Fibroblast of mammary gland (primary cell): Measurements from ENCODE around the gene FYTTD1.
A peak's percentile ranks its signal among the peaks of the same experiment; 100 is the strongest.

ENCODE experiments used
- DNase-seq: peaks from one replicate; pipeline ENCODE4 v3.0.0-alpha.2; 2010; ENCODE audit warnings: low read depth
- H3K4me3 ChIP-seq: 2 replicates; pipeline ENCODE4 v1.5.1; 2011; ENCODE audit warnings: low read depth, mild to moderate bottlenecking, low read length, moderate library complexity; ENCODE audit not compliant: control insufficient read depth
- TF ChIP-seq, protein P1 (sequence below): conservative IDR thresholded peaks from 2 replicates; pipeline ENCODE4 v1.5.1; 2011; ENCODE audit warnings: low read depth, low read length, inconsistent platforms; ENCODE audit not compliant: control insufficient read depth, insufficient read depth

The FYTTD1 gene

GRCh38 chr3:197810901-197811300 is 61.2 kb downstream of the FYTTD1 start:
- H3K4me3 ChIP-seq, result no peak overlapping the region
- DNase-seq, result no peak
- TF ChIP-seq, protein P1, sequence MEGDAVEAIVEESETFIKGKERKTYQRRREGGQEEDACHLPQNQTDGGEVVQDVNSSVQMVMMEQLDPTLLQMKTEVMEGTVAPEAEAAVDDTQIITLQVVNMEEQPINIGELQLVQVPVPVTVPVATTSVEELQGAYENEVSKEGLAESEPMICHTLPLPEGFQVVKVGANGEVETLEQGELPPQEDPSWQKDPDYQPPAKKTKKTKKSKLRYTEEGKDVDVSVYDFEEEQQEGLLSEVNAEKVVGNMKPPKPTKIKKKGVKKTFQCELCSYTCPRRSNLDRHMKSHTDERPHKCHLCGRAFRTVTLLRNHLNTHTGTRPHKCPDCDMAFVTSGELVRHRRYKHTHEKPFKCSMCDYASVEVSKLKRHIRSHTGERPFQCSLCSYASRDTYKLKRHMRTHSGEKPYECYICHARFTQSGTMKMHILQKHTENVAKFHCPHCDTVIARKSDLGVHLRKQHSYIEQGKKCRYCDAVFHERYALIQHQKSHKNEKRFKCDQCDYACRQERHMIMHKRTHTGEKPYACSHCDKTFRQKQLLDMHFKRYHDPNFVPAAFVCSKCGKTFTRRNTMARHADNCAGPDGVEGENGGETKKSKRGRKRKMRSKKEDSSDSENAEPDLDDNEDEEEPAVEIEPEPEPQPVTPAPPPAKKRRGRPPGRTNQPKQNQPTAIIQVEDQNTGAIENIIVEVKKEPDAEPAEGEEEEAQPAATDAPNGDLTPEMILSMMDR, result no peak

DNA sequence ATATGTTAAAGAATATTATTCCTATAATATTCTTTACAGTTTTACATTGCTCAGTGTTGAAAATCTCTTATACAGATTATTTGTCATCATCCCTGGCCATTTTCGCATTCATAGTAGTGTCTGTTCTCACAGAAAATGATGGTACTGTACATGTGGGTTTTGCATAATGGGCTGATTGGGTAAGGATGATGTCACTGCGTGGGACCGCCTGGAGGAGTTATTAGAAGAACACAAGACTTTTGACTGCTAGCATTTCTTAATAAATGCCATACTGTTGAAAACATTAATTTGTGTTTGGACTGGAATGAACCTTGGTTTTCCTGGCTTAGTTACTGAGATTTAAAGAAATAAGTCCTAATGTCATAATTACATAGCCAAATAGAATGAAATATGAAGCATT is 61.7 kb downstream of the FYTTD1 start:
- TF ChIP-seq, protein P1, result no peak
- no peak overlapping the region for H3K4me3 ChIP-seq
- peak; percentile 97 for DNase-seq

DNA sequence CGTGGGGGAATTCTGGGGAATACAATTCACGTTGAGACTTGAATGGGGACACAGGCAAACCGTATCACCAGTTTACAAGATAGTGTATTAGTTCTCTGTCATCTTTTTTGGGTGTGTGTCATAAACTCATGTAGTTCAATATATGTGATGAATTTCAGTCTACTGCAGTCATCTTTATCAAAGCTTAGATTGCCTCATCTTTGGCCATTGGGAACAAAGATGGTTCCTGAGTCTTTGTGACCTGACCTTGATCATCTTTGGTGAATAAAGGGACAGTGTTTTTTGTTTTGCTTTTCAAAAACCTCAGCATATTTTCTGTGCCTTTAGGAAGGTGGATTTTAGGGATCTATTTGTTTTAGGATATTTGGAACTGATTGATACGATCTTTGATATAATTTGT is 64.7 kb downstream of the FYTTD1 start:
- TF ChIP-seq, protein P1, result no peak
- no peak overlapping the region for H3K4me3 ChIP-seq
- no peak for DNase-seq

DNA sequence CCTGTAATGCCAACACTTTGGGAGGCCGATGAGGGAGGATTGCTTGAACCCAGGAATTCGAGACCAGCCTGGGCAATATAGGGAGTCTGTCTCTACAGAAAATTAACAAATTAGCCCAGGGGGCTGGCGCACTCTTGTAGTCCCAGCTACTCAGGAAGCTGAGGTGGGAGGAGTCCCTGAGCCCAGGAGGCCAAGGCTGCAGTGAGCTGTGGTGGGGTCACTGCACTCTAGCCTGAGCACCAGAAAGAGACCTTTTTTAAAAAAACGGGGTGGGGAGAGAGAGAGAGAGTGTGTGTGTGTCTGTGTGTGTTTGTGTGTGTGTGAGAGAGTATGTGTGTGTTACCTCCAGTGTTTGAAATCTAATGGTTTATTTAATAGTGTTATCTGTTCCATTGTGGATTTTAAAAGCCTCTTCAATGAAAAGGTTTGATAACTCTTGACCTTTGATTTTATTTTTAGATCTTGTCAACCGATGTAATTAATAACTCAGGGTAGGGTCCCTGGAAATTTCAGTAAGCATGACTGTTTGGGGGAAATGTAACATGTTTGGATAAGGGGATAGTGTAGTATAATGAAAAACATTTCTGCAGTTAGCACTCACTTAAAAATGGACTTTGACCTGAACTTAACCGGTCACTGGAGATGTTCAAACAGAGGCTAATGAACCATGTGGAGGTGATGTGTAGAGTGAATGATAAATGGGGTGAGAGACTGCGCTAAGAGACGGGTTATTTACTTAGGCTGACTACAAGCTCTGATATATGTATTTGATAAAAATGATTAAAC is 71.1 kb downstream of the FYTTD1 start:
- no peak for DNase-seq
- no peak overlapping the region for H3K4me3 ChIP-seq
- TF ChIP-seq, protein P1, result no peak

GRCh38 chr3:197829397-197830045 is 79.8 kb downstream of the FYTTD1 start:
- no peak for DNase-seq
- no peak overlapping the region for H3K4me3 ChIP-seq
- TF ChIP-seq, protein P1, result no peak

- TF ChIP-seq, protein P1, result no peak
- no peak overlapping the region for H3K4me3 ChIP-seq
- no peak for DNase-seq
These were observed 80.8 kb downstream of the FYTTD1 start for GRCh38 chr3:197830308-197830966.
